GM12892 (cell line): ENCODE measurements around the gene KRT81.

Source experiments
- POLR2A ChIP-seq: IDR thresholded peaks from 2 replicates; pipeline ENCODE4 v1.6.1; 2011; ENCODE audit warnings: low read depth, low read length, control low read depth
- TAF1 ChIP-seq: IDR thresholded peaks from 2 replicates; pipeline ENCODE4 v1.6.1; 2011; ENCODE audit warnings: low read depth, mild to moderate bottlenecking, control low read depth, low read length, borderline replicate concordance

DNA sequence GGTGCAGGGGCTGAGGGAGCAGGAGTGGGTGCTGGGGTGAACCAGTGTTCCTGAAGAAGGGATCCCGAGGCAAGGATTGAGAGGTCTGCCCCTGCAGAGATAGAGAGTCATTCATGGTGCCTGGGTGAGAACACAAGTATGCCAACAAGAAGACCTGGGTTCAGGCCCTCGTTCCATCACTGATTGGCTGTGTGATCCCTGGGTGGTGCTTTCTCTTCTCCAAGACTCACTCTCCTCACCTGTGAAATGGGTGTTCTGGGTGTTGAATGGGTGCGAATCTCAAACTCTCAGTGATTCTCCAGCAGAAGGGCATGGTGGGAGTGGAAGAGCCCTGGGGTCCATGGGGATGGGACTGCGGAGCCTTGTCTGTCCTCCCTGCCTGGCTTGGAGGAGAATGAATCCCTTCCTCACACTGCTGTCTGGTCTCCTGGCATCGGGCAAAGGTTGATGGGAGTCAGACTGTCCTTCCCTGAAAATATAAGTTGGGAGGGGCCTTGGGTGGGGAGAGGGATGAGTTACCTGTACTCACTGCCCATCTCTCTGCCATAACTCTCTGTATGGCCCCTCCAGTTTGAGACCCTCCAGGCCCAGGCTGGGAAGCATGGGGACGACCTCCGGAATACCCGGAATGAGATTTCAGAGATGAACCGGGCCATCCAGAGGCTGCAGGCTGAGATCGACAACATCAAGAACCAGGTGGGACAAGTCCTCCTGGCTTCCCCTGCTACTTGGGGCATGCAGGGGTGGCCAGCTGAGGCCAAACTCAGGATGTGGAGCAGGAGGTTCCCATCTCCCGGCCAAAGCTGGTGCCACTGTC lies 48.7 kb downstream of the KRT81 start:
- TF ChIP-seq POLR2A, result no peak
- no peak for TF ChIP-seq TAF1
